Astrocyte of the cerebellum (primary cell): ENCODE results near the gene EPB41L3.
A peak's percentile ranks its signal among the peaks of the same experiment; 100 is the strongest.
"Not testable (repeated sequence)": the region's sequence is repeated elsewhere in the genome, so short reads cannot be mapped to it uniquely, and the experiment has no call there.

Experiments used
- DNase-seq: peaks from one replicate; pipeline ENCODE4 v3.0.0-alpha.2; 2011; ENCODE audit warnings: low read depth
- H3K4me3 ChIP-seq: 2 replicates; pipeline ENCODE4 v1.5.1; 2011; ENCODE audit warnings: mild to moderate bottlenecking, low read depth, low read length, moderate library complexity
- in situ Hi-C: cut with HindIII; loops from 2 replicates; pipeline ENCODE4 v1.10.0; 2017; ENCODE audit warnings: low sequenced_read_pairs
- TF ChIP-seq, protein P1 (sequence below): IDR thresholded peaks from 2 replicates; pipeline ENCODE4 v1.5.1; 2012; ENCODE audit warnings: low read length, low read depth, moderate library complexity, mild to moderate bottlenecking; ENCODE audit errors: missing control alignments

The EPB41L3 gene

DNA sequence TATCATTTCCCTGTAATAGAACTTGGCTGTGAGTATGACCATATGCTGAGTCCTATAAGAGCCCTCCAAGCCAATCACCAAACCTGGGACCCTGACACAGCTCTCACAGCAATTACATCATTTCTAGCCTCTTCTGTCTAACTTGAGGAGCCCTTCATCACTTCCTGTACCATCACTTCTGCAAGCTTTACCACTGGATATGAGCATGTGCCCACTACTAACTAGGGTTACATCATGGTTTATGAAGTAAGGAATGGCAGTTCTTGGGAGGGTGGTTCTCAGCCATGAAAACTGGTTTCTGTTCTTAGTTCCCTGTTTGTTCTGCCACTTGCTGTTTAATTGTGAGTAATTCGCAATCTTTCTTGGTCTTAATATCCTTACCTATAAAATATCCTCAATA, 31.0 kb upstream of the EPB41L3 start:
- DNase-seq, result no peak
- TF ChIP-seq, protein P1, sequence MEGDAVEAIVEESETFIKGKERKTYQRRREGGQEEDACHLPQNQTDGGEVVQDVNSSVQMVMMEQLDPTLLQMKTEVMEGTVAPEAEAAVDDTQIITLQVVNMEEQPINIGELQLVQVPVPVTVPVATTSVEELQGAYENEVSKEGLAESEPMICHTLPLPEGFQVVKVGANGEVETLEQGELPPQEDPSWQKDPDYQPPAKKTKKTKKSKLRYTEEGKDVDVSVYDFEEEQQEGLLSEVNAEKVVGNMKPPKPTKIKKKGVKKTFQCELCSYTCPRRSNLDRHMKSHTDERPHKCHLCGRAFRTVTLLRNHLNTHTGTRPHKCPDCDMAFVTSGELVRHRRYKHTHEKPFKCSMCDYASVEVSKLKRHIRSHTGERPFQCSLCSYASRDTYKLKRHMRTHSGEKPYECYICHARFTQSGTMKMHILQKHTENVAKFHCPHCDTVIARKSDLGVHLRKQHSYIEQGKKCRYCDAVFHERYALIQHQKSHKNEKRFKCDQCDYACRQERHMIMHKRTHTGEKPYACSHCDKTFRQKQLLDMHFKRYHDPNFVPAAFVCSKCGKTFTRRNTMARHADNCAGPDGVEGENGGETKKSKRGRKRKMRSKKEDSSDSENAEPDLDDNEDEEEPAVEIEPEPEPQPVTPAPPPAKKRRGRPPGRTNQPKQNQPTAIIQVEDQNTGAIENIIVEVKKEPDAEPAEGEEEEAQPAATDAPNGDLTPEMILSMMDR, result no peak
- in situ Hi-C loops, result no loop called here
- no peak overlapping the region for H3K4me3 ChIP-seq

DNA sequence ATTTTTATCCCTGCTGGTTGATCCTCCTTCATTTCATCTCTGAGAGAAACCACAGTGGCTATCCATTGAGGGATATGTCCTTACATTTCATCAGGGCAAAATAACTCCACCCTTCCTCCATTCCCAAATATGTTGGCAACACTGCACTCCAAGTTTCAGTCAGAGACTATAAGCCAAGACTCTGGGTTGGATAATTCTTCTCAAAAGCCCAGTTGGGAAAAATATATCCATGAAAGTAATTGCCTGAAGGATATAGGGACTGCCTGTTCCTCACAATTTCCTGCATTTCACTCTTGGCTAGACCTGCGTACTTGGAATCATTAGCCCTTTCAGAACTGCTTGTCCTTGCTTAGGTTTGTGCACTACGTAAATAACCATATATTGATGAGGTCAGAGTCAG, 27.9 kb upstream of the EPB41L3 start:
- in situ Hi-C loops, result no loop called here
- TF ChIP-seq, protein P1, result no peak
- DNase-seq, result no peak
- no peak overlapping the region for H3K4me3 ChIP-seq

DNA sequence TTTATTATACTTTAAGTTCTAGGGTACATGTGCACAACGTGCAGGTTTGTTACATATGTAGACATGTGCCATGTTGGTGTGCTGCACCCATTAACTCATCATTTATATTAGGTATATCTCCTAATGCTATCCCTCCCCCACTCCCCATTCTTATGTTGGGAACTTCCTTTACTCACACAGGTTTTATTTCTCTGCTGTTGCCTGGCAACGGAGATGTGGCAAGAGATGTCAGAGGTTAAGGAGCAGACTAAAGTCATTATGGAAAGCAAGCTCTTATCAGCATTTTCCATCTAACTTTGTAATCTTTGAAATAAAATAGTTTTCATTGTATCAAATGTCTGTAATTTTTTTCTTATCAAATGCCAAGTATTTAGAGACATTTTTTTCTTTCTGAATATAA, 26.8 kb upstream of the EPB41L3 start:
- H3K4me3 ChIP-seq, in situ Hi-C loops: not testable (repeated sequence)
- peak; percentile 11 for DNase-seq

DNA sequence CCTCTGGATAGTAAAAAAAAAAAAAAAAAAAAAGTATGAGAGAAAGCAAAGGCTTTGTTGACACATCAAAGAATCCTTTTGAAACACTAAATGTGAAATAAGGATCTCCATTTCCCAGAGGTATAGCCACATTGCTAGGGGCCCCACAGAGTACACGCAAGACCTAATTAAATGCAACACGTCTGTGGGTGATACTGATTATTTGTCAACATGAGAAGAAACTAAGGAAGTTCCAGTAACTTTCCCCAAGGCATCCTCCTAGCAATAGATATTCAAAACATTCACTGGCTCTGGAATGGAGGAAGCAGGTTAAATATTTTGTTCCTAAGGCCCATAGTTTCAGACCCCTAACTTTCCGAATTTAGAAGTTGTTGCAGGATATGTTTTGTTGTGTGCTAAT, 24.6 kb upstream of the EPB41L3 start:
- in situ Hi-C loops, result no loop called here
- no peak for DNase-seq

DNA sequence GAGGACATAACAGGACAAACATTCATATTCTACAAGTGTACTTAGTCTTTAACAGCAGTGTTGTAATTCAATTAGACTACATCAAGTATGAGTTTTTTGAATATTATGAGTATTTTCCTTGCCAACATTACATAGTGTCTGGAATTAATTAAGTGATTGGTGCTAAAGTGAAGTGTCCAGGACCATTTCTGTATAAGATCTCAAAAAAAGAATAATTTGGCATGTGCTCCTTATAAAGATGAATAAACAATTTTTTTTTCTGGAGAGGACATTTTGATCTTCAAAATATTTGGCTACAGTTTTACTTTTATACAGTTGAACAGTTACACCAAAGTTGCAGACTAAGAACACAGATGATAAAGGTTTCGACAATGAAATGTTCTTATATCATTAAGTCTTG, 15.1 kb upstream of the EPB41L3 start:
- TF ChIP-seq, protein P1, result no peak
- in situ Hi-C loops, result no loop called here
- no peak for DNase-seq

More for the DNA sequence above, 24.6 kb upstream of the EPB41L3 start:
- no peak overlapping the region for H3K4me3 ChIP-seq
- TF ChIP-seq, protein P1, result no peak

DNA sequence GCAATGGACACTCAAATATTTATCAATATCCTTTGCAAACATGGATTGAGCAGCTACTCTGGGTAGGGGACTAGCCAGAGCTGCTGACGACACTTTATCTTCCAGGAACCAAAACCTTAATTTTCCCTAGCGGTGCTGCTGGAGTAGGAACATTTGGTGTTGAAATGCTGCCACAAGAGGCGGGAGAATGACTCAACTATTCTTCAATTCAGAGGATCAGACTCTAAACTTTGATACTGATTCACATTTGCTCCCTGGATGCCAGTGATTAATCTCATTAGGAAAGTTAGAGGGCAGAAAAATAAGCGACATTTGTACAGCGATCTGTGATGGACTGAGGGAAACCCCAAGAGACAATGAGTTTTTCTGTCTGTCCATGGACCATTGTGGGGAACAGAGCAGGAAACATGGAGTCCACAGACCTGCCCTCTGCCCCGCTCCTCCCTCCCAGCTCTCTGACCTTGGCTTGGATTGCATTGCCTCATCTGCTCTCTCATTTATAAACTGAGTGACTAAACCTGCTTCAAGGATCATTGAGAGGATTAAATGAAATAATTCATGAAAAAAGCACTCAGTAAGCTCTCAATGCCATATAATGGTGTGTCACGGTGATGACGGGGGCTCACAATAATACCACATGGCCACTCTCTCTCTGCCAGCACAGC, 12.6 kb upstream of the EPB41L3 start:
- TF ChIP-seq, protein P1, result peak; percentile 33
- H3K4me3 ChIP-seq, result no peak overlapping the region
- in situ Hi-C loops, result no loop called here
- DNase-seq, result peak; percentile 32

More for the DNA sequence above, 15.1 kb upstream of the EPB41L3 start:
- no peak overlapping the region for H3K4me3 ChIP-seq

DNA sequence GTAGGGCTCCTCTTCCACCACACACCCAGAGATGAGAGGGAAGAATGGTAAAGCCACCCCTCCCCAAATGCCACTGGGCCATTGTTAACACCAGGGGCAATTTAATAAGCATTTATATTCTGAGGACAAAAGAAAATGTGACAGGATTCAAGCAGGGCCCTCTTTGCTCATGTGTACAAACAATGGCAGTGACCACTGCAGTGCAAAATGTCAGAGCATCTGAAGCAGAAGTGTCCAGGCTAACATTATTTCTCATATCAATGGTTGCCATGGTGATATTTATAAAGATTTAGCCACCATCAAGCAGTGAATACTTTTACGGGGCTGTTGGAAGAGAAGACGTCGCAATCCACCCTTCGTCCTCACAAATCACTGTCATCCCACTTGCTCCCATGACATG, 10.8 kb upstream of the EPB41L3 start:
- no peak overlapping the region for H3K4me3 ChIP-seq
- TF ChIP-seq, protein P1, result no peak
- no peak for DNase-seq
- in situ Hi-C loops, result no loop called here
